HepG2 (cell line): ENCODE data around the gene GPS2. TPM values are rescaled to one million over a fixed set of nuclear protein-coding genes. Genes with fewer than 3 reads are reported as not detected.

Experiments
- ATAC-seq: fragments of 200-7000 bp; cut with Tn5 transposase; 3 replicates; pipeline ENCODE4 v1.9.1; 2020; ENCODE audit warnings: mild to moderate bottlenecking, moderate library complexity
- Bru-seq: library from RNA; stranded (reverse); fragments of 400-500 nt; gene quantifications from one replicate; lab custom pipeline; 2021; lab: Mats Ljungman, UMichigan
- BruChase-seq, 2 experiments: library from RNA; stranded (reverse); fragments of 400-500 nt; gene quantifications; one replicate each; lab custom pipeline; 2021; lab: Mats Ljungman, UMichigan
- BruUV-seq: library from RNA; stranded (reverse); fragments of 400-500 nt; replicated peaks from 2 replicates; lab custom pipeline; 2021; lab: Mats Ljungman, UMichigan
- CTCF ChIA-PET: fragments of 300-600 bp; formaldehyde crosslinking; extraction: SDS; loops from one replicate; lab custom pipeline; 2021; ENCODE audit warnings: low total read pairs, inconsistent platforms, low intra/inter-chr PET ratio; lab: Yijun Ruan, JAX
- POLR2A ChIA-PET: fragments of 350-600 bp; sonication (Branson Sonifier 250); formaldehyde crosslinking; loops from one replicate; lab custom pipeline; 2020; ENCODE audit warnings: antibody characterized with exemption, inconsistent platforms; lab: Yijun Ruan, JAX
- DNase-seq: peaks from one replicate; pipeline ENCODE4 v3.0.0-alpha.2; 2015; ENCODE audit warnings: low spot score
- FAIRE-seq: peaks from 3 replicates; lab custom pipeline; 2011; peaks lifted over from hg19 to GRCh38; lab: Jason Lieb, UNC
- H2AFZ ChIP-seq: one replicate; pipeline ENCODE4 v1.6.1; 2011; ENCODE audit warnings: low read length, inconsistent platforms
- H3K27ac ChIP-seq: fragments of 300-600 bp; 3 replicates; pipeline ENCODE4 v1.8.0; 2011; ENCODE audit warnings: mixed run types, mild to moderate bottlenecking, mixed read lengths, low read length, inconsistent platforms; ENCODE audit not compliant: insufficient read depth; ENCODE audit errors: extremely low read length
- H3K27me3 ChIP-seq, 2 experiments: fragments of 200-600 bp in 1 of 2; 2 replicates in 1 of 2; 3 replicates in 1 of 2; pipeline versions ENCODE4 v1.6.0 to v1.8.0; 2011; ENCODE audit warnings: low read length in 2 of 2, mild to moderate bottlenecking in 2 of 2, moderate library complexity in 2 of 2, inconsistent platforms in 1 of 2; ENCODE audit not compliant: insufficient read depth in 2 of 2, control insufficient read depth in 1 of 2
- H3K36me3 ChIP-seq, 2 experiments: fragments of 200-600 bp in 1 of 2; replicated peaks in 1 of 2; 2 replicates in 1 of 2; 3 replicates in 1 of 2; pipeline versions ENCODE4 v1.5.1 to v1.8.0; 2011; ENCODE audit warnings: low read length in 2 of 2, inconsistent platforms in 1 of 2; ENCODE audit not compliant: insufficient read depth in 2 of 2, control insufficient read depth in 1 of 2
- H3K4me1 ChIP-seq: 2 replicates; pipeline ENCODE4 v1.5.1; 2012; ENCODE audit warnings: low read length, inconsistent platforms; ENCODE audit not compliant: insufficient read depth
- H3K4me2 ChIP-seq: 2 replicates; pipeline ENCODE4 v1.6.0; 2011; ENCODE audit warnings: low read depth, low read length, inconsistent platforms
- H3K4me3 ChIP-seq, 3 experiments: fragments of 200-600 bp in 1 of 3; sonication (generic), shearing (Covaris generic) in 1 of 3; replicated peaks in 1 of 3; 2 replicates each; pipeline ENCODE4 v1.5.1; 2011 to 2016; ENCODE audit warnings: low read length in 3 of 3, inconsistent platforms in 2 of 3, low read depth in 2 of 3, mild to moderate bottlenecking in 2 of 3, control low read depth in 1 of 3, mixed read lengths in 1 of 3; ENCODE audit not compliant: insufficient read depth in 1 of 3
- H3K79me2 ChIP-seq: one replicate; pipeline ENCODE4 v1.6.1; 2011; ENCODE audit warnings: low read length, inconsistent platforms; ENCODE audit not compliant: insufficient read depth
- H3K9ac ChIP-seq: 2 replicates; pipeline ENCODE4 v1.6.0; 2011; ENCODE audit warnings: mild to moderate bottlenecking, low read depth, low read length, inconsistent platforms; ENCODE audit not compliant: insufficient read depth
- H3K9me3 ChIP-seq: 2 replicates; pipeline ENCODE4 v1.5.1; 2012; ENCODE audit warnings: mild to moderate bottlenecking, low read length
- H4K20me1 ChIP-seq: 2 replicates; pipeline ENCODE4 v1.6.0; 2011; ENCODE audit warnings: inconsistent platforms, mild to moderate bottlenecking, low read length, moderate library complexity; ENCODE audit not compliant: insufficient read depth
- AGO1 ChIP-seq: fragments of 200-400 bp; formaldehyde crosslinking; IDR thresholded peaks from 2 replicates; pipeline ENCODE4 v1.6.1; 2017; ENCODE audit warnings: mild to moderate bottlenecking, low read depth, low read length, moderate library complexity; ENCODE audit not compliant: poor library complexity, severe bottlenecking
- GMEB2 ChIP-seq: IDR thresholded peaks from 2 replicates; pipeline ENCODE4 v1.6.1; 2016; ENCODE audit warnings: missing biosample characterization, missing genetic modification reagents, low read depth
- KAT8 ChIP-seq: IDR thresholded peaks from 2 replicates; pipeline ENCODE4 v1.6.1; 2016; ENCODE audit warnings: missing genetic modification reagents, missing compliant biosample characterization
- MXI1 ChIP-seq: IDR thresholded peaks from 3 replicates; pipeline ENCODE4 v1.6.1; 2012; ENCODE audit warnings: low read depth, low read length, inconsistent platforms, borderline replicate concordance
- NR2F1 ChIP-seq, 2 experiments: fragments of 450-650 bp in 1 of 2; formaldehyde crosslinking in 1 of 2; IDR thresholded peaks; 2 replicates each; pipeline versions ENCODE4 v1.5.0 to v1.6.1; 2016 to 2020; ENCODE audit warnings: mild to moderate bottlenecking in 1 of 2, missing compliant biosample characterization in 1 of 2, missing genetic modification reagents in 1 of 2, moderate library complexity in 1 of 2
- RBM22 ChIP-seq: fragments of 200-400 bp; formaldehyde crosslinking; optimal IDR thresholded peaks from 2 replicates; pipeline ENCODE3; 2017; ENCODE audit warnings: mild to moderate bottlenecking, low read length, moderate library complexity
- TOE1 ChIP-seq: sonication (generic); formaldehyde crosslinking; IDR thresholded peaks from 2 replicates; pipeline ENCODE4 v1.4.0; 2020; ENCODE audit warnings: mild to moderate bottlenecking, missing genetic modification reagents
- XRCC5 ChIP-seq: fragments of 200-400 bp; formaldehyde crosslinking; optimal IDR thresholded peaks from 2 replicates; pipeline ENCODE3; 2017; ENCODE audit warnings: mild to moderate bottlenecking, low read length
- ZIK1 ChIP-seq: sonication (generic); formaldehyde crosslinking; IDR thresholded peaks from 2 replicates; pipeline ENCODE4 v1.5.0; 2020; ENCODE audit warnings: mild to moderate bottlenecking, low read depth, missing genetic modification reagents, borderline replicate concordance
- ZNF143 ChIP-seq: sonication (generic); formaldehyde crosslinking; IDR thresholded peaks from 2 replicates; pipeline ENCODE4 v1.4.0; 2020; ENCODE audit warnings: missing genetic modification reagents
- ZNF20 ChIP-seq: sonication (generic); formaldehyde crosslinking; IDR thresholded peaks from 2 replicates; pipeline ENCODE4 v1.4.0; 2020; ENCODE audit warnings: mild to moderate bottlenecking, moderate library complexity, missing genetic modification reagents
- ZNF33A ChIP-seq: sonication (generic); formaldehyde crosslinking; IDR thresholded peaks from 2 replicates; pipeline ENCODE4 v1.5.1; 2020; ENCODE audit warnings: missing genetic modification reagents, mild to moderate bottlenecking, moderate library complexity, borderline replicate concordance
- ZNF550 ChIP-seq: sonication (generic); formaldehyde crosslinking; IDR thresholded peaks from 2 replicates; pipeline ENCODE4 v1.4.0; 2020; ENCODE audit warnings: mild to moderate bottlenecking, missing genetic modification reagents, borderline replicate concordance
- ZNF589 ChIP-seq: sonication (generic); formaldehyde crosslinking; conservative IDR thresholded peaks from 2 replicates; pipeline ENCODE4 v1.8.0; 2022; ENCODE audit warnings: mild to moderate bottlenecking, moderate library complexity, missing genetic modification reagents
- ZNF644 ChIP-seq: IDR thresholded peaks from 2 replicates; pipeline ENCODE4 v1.6.1; 2016; ENCODE audit warnings: low read depth
- ZNF775 ChIP-seq: sonication (generic); formaldehyde crosslinking; IDR thresholded peaks from 2 replicates; pipeline ENCODE4 v1.4.0; 2020; ENCODE audit warnings: missing genetic modification reagents, mild to moderate bottlenecking, moderate library complexity, borderline replicate concordance
- WGBS: methylation state at CpG from one replicate; pipeline ENCODE4 v1.1.6; 2017; ENCODE audit warnings: low lambda C conversion rate; 5-methylcytosine and 5-hydroxymethylcytosine counted together
- in situ Hi-C: cut with HindIII; loops from 2 replicates; pipeline ENCODE4 v1.10.0; 2017; ENCODE audit warnings: low pct_unique_long_range_greater_than_20kb; ENCODE audit not compliant: extremely low pct_ligation_motif_present
- intact Hi-C: fragments of 100-400 bp; cut with micrococcal nuclease; formaldehyde crosslinking; loops from one replicate; pipeline ENCODE4 v1.10.0; 2022; ENCODE audit not compliant: unreplicated experiment
- long read RNA-seq, 2 experiments: library from RNA in 1 of 2; library from polyadenylated mRNA in 1 of 2; stranded (forward) in 1 of 2; unstranded in 1 of 2; transcript quantifications; one replicate each; pipeline ENCODE4 v2.0.0, GENCODE V29; 2019 to 2022
- polyA minus RNA-seq, 3 experiments: library from RNA; depleted of rRNA, polyadenylated mRNA; stranded (reverse); fragments of >200 nt; gene quantifications; 2 replicates each; pipeline ENCODE4 v1.2.3, GENCODE V29; 2011; ENCODE audit warnings: low replicate concordance in 1 of 3
- polyA plus RNA-seq, 8 experiments: library from polyadenylated mRNA; depleted of rRNA in 3 of 8; stranded (reverse) in 7 of 8; unstranded in 1 of 8; fragments of >200 nt; fragmentation: Illumina TruSeq in 4 of 8; extraction: Trizol in 4 of 8; gene quantifications; 2 replicates each; pipeline versions ENCODE4 v1.2.1 to v1.2.3, GENCODE V29; 2011 to 2016; ENCODE audit warnings: low read depth in 4 of 8, missing spikeins in 1 of 8, mixed read lengths in 1 of 8; ENCODE audit not compliant: insufficient read depth in 1 of 8
- total RNA-seq, 5 experiments: library from RNA; depleted of rRNA; stranded (reverse); fragments of >200 nt; fragmentation: Illumina TruSeq; extraction: Trizol; gene quantifications; 2 replicates each; pipeline ENCODE4 v1.2.3, GENCODE V29; 2016; ENCODE audit warnings: low read depth in 1 of 5

Gene GPS2
- 43.8 and 58.0 TPM in 2 replicates for total RNA-seq (2016; rRNA removed; fragmentation: Illumina TruSeq; extraction: Trizol)
- 164 and 173 TPM in 2 replicates for total RNA-seq (2016; cell fraction: cytosol; rRNA removed; fragmentation: Illumina TruSeq; extraction: Trizol; ENCODE audit: low read depth)
- total RNA-seq (2016; cell fraction: insoluble cytoplasmic fraction; rRNA removed; fragmentation: Illumina TruSeq; extraction: Trizol): 33.8 and 63.0 TPM in 2 replicates
- 126 and 138 TPM in 2 replicates for total RNA-seq (2016; cell fraction: membrane; rRNA removed; fragmentation: Illumina TruSeq; extraction: Trizol)
- 36.6 and 44.0 TPM in 2 replicates for total RNA-seq (2016; cell fraction: nucleus; rRNA removed; fragmentation: Illumina TruSeq; extraction: Trizol)
- polyA plus RNA-seq (2011; rRNA removed): 48.0 and 59.4 TPM in 2 replicates
- polyA plus RNA-seq (2011; cell fraction: cytosol; rRNA removed): 40.0 and 57.0 TPM in 2 replicates
- polyA plus RNA-seq (2011; cell fraction: nucleus; rRNA removed): 196 and 231 TPM in 2 replicates
- polyA plus RNA-seq (2012): 39.6 and 43.4 TPM in 2 replicates
- 223 and 235 TPM in 2 replicates for polyA plus RNA-seq (2016; cell fraction: cytosol; fragmentation: Illumina TruSeq; extraction: Trizol; ENCODE audit: low read depth)
- 44.5 and 60.2 TPM in 2 replicates for polyA plus RNA-seq (2016; cell fraction: insoluble cytoplasmic fraction; fragmentation: Illumina TruSeq; extraction: Trizol; ENCODE audit: low read depth)
- polyA plus RNA-seq (2016; cell fraction: membrane; fragmentation: Illumina TruSeq; extraction: Trizol; ENCODE audit: low read depth): 165 and 167 TPM in 2 replicates
- 114 and 131 TPM in 2 replicates for polyA plus RNA-seq (2016; cell fraction: nucleus; fragmentation: Illumina TruSeq; extraction: Trizol; ENCODE audit: insufficient read depth, low read depth)
- polyA minus RNA-seq (2011; rRNA and poly(A)+ RNA removed; ENCODE audit: low replicate concordance): 52.6 and 92.4 TPM in 2 replicates
- polyA minus RNA-seq (2011; cell fraction: cytosol; rRNA and poly(A)+ RNA removed): 12.9 and 16.7 TPM in 2 replicates
- polyA minus RNA-seq (2011; cell fraction: nucleus; rRNA and poly(A)+ RNA removed): 29.9 and 42.3 TPM in 2 replicates
- percentile 79 among the genes with signal in this experiment for Bru-seq, nascent RNA
- percentile 88 among the genes with signal in this experiment for BruChase-seq, experiment 1, labeled RNA remaining after a 6-hour chase
- percentile 82 among the genes with signal in this experiment for BruChase-seq, experiment 2, labeled RNA remaining after a 2-hour chase
- long read RNA-seq, experiment 1, transcript GPS2-201 (11 exons, 1,379 nt): major isoform, 27 of 101 reads
- long read RNA-seq, experiment 1, transcript GPS2-202 (10 exons, 1,371 nt): minor isoform, 10 of 101 reads
- long read RNA-seq, experiment 1, partial matches to known transcripts: 3 of 101 reads
- long read RNA-seq, experiment 1, other reads (novel, unspliced or antisense): 60 of 101 reads
- long read RNA-seq, experiment 2, transcript GPS2-201 (11 exons, 1,379 nt): minor isoform, 12 of 123 reads
- long read RNA-seq, experiment 2, transcript GPS2-202 (10 exons, 1,371 nt): major isoform, 75 of 123 reads
- long read RNA-seq, experiment 2, partial matches to known transcripts: 8 of 123 reads
- long read RNA-seq, experiment 2, other reads (novel, unspliced or antisense): 26 of 123 reads

- ATAC-seq: peak; percentile 75
- H3K79me2 ChIP-seq: peaks cover 28% of the 10 kb centered on the region
- POLR2A ChIA-PET: interaction anchor here (0.6 to 5.8 kb wide), 5 partner anchors 12 to 135 kb away, joined by 3 to 47 read pairs (median 12); partner anchors contain the start of genes ACADVL, ASGR1, DLG4 and NEURL4
- peak within 1 kb of the TSS; percentile 60 for H3K27ac ChIP-seq
- peak within 1 kb of the TSS; percentile 75 for H3K9ac ChIP-seq
- H3K9me3 ChIP-seq: no peaks in the 10 kb centered on the region
- peak; percentile 81 for DNase-seq
- CTCF ChIA-PET: interaction anchor here (0.7 kb wide), 1 partner anchor 34 kb away, joined by 3 read pairs; the partner anchor contains the start of gene SLC2A4
- peaks cover 40% of the 10 kb centered on the region for H3K4me1 ChIP-seq
- H3K4me3 ChIP-seq: peak within 1 kb of the TSS; percentile 82 to 89 (median 82)
- H3K36me3 ChIP-seq: peaks cover 21 to 51% of the 10 kb centered on the region in 2 experiments
- intact Hi-C loops (no loop called here), in situ Hi-C loops (no loop called here)
- no peak within 1 kb of the TSS for H2AFZ ChIP-seq
- H3K4me2 ChIP-seq: peak within 1 kb of the TSS; percentile 69
- H4K20me1 ChIP-seq: peaks cover 34% of the 10 kb centered on the region
- H3K27me3 ChIP-seq: no peaks in the 10 kb centered on the region
- FAIRE-seq: no peak
- no TSS peak for BruUV-seq
- 0% methylated on average over 5 of the region's 95 CpGs for WGBS
- TF ChIP-seq ZNF33A (CRISPR knock-in tag) (no peak), ZNF550 (CRISPR knock-in tag) (no peak), ZIK1 (CRISPR knock-in tag) (0 out of 2 replicates have a peak, but pooled peaks have one; percentile 51), ZNF20 (CRISPR knock-in tag) (no peak), XRCC5 (peak; percentile 58), TOE1 (CRISPR knock-in tag) (no peak), RBM22 (no peak), ZNF589 (peak; percentile 93), NR2F1 (CRISPR knock-in tag; IDR thresholded peaks at IDR 0.05) (no peak), ZNF775 (CRISPR knock-in tag) (no peak), ZNF644 (CRISPR knock-in tag) (no peak), KAT8 (CRISPR knock-in tag) (peak; percentile 99), GMEB2 (CRISPR knock-in tag) (peak; percentile 83), ZNF143 (CRISPR knock-in tag) (peak; percentile 75), MXI1 (peak; percentile 74; the same call in 1 of the 3 replicates), AGO1 (peak; percentile 81)
These were observed at the start of gene GPS2 for GRCh38 chr17:7314719-7315569. GPS2 (minus strand) TSS chr17:7315360; CDS start chr17:7315052, 308 bp downstream.
